ENCODE results near the gene SMARCD1. TPM values are rescaled to one million over a fixed set of nuclear protein-coding genes. Genes with fewer than 3 reads are reported as not detected.

The SMARCD1 gene
- polyA plus RNA-seq, 3 donors, result 184 to 205 (median 190) TPM

DNA sequence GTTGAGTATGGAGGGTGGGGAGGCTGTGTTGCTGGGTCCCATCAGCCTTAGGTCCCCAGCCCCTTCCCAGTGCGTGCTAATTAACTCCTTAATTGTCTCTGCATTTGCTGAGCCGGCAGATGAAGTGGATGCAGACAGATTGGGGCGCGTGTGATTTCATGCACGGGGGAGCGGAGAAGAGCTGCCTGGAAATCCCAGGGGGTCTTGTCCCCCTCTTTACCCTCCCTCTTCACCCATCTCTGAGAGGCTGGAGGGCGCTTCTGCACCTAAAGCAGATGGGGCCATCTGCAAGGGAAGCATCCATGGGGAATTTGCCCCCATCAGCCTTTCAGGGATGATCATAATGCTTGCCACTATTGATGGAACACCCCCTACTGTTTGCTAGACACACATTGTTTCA is 32.2 kb upstream of the SMARCD1 start:
- no peak for DNase-seq

DNA sequence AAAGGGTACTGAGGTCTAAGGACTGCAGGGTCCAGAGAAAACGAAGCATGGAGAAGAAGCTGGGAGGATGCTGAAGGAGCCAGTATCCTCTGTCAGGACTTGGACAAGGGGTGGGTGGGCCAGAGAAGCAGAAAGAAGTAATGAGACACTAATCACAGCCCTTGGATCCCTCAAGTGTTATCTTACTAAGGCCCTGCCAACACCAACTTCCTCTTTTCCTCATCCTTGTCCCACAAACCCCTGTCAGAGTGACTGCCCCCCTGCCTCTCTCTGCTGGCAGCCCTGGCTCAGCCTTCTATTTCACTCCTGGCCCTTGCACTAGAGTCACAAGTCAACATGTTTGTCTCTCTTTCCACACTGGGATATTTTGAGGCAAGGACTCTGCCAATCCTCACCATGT is 31.6 kb upstream of the SMARCD1 start:
- no peak for DNase-seq

DNA sequence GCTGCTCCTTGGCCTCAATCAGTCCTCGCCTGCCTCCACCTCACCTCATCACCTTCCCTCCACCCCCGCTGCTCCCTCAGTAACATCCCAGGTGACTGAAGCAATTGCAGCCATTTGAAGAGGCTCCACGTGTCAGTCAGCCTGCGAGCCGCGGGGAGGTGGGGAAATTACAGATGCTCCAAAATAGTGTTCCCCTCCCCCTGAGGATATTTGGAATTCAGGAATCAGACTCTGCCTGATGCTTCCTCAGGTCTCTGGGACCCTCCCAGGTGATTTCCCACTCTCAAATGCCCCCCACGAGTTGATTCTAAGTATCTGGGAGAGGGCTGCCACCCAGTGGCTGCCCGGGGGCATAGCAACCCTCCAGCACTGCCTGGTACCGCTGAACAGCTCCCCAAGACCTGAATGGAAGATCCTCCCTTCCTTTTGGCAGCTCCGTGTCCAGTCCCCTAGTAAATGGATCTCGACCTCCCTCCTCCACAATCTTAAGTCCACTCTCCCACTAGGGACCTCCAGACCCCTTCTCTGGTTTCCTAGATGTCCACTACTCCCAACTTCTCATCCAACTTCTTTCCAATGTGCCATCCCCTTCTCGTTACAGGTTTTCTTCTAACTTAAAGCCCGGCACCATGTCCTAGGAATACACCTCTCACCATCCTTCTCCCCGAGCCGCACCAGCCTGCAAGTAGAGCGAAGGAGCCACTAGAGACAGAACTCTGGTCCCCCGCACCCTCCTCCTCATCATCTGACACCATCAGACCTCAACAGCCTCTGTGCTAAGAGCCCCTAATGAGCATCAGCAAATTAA is 29.1 kb upstream of the SMARCD1 start:
- no peak for DNase-seq

DNA sequence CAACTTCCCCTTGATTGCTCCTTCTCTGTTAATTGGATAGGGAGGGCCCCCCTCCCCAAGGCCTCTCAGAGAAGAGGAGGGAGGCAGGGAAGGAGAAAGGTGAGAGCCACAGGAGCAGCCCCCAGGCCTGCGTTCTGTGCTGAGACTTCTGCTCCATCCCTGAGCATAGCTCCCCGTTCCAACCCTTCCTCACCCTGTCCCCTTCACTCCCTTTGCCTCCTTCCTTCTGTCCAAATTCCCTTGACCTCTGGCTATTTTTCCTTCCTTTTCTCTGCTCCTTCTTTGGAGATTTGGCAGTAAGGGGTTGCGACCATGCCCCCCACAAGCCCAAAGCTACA is 28.5 kb upstream of the SMARCD1 start:
- no peak for DNase-seq

DNA sequence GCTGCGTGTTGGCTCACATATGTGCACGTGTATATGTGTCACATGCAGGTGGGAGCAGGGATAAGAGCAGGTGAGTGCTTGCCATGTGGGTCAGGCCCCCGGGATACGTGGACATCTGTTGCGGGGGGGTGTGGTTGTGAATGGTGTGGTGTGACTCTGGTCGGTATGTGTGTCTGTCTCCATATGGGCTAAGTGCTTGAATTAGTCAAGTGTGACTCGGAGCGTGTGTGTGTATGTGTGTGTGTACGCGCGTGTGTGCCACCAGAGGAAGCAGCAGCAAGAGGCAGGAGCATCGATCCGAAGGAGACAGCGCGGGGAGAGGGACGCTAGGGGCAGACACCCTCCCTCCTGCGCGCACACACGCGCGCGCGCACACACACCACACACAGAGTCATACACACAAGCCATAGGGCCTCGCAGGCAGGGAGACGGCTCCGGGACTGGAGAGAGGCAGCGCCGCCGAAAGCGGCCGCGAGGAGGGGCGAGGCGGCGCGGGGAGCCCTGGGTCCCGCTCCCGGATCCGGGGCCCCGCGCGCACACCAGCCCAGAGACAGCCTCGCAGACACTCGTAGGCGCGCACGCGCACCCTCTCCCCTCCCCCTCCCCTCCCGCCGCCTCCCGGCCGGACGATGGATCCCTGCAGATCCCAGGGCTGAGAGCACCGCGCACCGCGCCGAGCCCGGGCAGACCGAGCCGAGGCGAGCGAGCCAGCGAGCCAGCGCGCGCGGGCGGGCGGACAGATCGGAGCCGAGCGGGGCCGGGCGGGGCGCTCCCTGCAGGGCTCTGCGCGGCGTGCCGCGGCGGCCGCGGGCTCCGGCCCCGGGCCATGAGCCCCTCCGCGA is 27.9 kb upstream of the SMARCD1 start, which contains the start of gene ASIC1:
Gene ASIC1 (plus strand): TSS at position 597 of the 842 bp plus-strand sequence. CDS start 1,171 bp downstream, outside the sequence.
- peak; percentile 57 for DNase-seq

DNA sequence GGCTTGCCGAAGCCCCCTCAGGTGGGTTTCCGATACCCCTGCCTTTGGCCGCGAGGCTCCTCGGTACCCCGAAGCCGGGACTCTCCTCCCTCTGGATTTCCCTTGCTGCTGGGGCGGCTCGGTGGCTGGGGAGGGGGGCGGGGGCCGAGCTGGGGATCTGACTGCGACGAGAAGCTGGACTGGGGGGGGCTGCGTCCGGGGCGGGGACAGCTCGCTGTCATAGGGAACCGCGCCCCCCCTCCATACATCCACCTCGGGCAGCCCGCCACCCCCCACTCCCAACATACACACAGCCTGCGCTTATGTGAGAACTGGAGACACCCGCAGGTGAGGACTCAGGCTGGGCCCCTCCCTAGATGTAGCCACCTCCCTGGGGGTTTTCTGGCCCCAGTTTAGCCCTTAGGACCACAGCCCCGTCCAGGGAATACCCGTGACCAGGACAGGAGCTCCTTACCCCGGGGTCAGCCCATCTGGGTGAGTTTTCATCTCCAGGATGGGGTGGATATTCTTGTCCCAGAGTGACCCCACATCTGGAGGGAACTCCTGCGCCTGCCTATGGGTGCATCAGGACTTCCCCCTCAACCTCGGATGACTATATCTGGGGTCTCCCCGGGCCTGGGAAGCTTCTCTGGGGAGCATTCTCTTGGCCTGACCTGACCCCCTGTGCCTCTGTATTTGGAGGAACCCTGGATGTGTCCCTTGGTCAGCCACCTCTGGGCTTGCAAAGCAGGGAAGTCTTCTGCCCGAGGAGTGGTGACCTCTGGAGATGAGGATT is 27.1 kb upstream of the SMARCD1 start:
- DNase-seq, result no peak

DNA sequence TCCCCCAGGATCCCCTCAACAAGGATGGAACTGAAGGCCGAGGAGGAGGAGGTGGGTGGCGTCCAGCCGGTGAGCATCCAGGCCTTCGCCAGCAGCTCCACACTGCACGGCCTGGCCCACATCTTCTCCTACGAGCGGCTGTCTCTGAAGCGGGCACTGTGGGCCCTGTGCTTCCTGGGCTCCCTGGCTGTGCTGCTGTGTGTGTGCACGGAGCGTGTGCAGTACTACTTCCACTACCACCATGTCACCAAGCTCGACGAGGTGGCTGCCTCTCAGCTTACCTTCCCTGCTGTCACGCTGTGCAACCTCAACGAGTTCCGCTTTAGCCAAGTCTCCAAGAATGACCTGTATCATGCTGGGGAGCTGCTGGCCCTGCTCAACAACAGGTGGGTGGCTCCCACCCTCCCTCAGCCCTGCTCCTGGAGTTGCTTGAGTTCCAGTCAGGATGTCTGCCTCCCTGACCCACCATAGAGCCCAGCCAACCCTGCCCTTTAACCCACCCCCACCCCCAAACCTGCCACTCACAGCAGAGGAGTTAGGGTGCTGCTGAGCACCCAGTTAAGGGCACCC is 26.3 kb upstream of the SMARCD1 start:
- DNase-seq, result no peak

DNA sequence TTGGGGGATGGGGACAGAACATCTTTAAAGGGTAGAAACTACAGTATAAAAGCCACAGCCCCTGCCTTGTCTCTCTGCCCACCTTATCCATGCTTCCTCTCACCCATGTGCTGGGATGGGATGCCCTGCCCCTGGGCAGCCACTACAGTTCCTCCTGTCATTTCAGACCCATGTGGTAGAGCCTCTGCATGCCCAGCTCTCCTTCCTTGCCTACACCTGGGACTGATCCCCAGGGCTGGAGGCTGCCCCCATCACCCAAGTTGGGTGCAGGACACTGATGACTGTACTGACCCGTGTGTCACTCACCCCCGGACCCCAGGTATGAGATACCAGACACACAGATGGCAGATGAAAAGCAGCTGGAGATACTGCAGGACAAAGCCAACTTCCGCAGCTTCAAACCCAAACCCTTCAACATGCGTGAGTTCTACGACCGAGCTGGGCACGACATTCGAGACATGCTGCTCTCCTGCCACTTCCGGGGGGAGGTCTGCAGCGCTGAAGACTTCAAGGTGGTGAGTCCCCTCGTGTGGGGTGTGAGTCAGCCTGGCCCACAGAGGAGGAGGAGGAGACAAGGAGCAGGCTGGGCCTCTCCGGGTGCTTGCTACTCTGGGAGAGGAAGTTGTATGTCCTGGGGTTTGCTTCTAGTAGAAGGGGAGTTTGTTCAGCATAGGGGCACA is 25.6 kb upstream of the SMARCD1 start:
- no peak for DNase-seq

DNA sequence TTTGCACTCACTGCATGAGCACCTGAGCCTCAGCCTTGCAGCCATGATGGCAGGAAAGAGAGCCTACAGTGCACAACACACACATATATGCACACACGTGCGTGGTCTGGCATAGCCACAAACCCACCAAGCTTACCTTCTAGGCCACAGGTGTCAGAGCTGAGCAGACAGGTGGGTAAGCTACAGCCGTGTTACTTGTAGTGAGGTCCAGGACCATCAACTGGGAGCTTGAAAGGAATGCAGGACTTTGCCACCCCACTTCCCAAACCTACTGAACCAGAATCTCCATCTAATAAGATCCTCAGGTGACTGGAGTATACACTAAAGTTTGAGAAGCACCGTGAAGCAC is 25.0 kb upstream of the SMARCD1 start:
- DNase-seq, result no peak

DNA sequence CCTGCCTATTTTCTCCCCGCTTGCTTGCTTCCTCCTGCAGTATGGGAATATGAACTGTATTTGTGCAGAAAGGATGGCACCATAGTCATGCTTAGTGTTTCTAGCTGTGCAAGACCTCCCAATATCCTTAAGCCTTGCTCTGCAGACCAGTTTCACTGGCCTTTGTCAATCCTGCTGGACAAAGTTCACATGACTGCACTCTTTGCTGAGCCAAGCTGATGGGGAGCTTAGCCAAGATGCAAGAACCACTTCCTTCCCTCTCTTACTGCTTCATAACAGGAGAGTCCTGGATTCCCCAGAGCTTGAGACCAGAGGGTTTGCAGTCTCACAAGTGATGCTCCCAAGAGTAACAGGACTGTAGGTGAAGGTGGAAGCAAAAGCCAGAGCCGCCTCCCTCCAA is 24.0 kb upstream of the SMARCD1 start:
- DNase-seq, result no peak

DNA sequence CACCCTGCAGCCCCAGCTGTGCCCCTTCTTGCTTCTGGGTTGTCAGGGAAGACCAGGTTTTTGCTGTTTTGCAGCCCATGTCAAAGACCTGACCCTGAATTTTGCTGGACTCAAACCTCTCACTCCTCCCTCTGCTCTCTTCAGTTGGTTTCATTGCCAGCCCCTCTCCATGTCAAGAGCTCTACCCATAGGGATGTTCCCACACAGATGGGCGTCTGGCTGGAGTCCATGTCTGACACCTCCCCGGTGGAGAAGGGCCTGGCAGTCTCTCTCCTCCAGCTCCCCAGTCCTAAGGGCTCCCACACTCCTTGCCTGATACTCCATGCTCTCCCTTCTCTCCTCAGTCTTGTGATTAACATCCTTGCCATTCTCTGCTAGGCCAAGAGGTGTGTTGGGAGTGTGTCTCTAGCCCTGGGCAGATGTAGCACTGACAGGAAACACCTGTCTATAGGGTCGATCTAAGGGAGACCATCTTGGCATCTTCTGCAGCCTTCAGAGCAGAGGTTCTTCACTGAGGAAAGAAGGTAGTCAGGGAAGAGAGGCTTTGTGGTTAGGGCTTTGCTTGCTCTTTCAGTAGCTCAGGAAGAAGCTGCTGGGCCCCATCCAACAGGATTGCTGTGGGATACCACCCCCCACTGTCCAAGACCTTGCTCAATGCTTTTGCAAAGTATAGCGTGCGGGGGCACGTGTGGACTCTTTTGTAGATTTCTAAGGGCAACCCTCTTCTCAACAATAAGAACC is 23.0 kb upstream of the SMARCD1 start:
- DNase-seq, result no peak

DNA sequence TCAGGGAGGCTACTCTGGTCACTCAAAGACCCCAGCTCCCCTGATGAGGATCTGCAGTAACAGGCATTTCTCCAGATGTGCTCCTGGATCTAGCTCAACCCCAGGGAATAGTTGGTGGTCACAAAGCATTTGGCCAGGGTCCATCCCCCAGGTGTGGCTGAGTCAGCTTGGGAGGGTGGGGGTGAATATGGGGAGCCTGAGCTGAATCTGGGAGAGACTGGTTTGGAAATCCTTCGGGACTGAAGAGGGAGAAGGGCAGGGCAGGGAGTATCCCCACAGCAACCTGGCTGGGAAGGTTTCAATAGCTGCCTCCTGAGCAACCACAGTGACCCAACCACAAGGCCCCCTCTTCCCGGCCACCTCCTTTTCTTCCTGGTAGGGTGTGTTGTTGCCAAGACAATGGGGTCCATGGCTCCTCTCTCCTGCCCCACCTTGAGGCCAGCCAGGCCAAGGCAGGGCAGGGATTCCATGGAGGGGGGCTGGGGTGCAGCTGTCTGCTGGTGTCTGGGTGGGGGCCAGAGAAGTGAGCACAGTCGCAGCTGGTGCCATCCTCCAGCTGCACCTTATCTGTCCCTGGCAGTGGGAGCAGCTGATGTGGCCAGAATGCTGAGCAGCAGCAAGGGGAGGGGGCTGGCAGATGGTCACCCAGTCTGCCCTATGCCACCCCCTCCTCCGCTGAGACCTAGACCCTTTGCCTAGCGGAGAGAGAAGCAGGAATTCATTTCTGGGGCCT is 22.2 kb upstream of the SMARCD1 start:
- no peak for DNase-seq

DNA sequence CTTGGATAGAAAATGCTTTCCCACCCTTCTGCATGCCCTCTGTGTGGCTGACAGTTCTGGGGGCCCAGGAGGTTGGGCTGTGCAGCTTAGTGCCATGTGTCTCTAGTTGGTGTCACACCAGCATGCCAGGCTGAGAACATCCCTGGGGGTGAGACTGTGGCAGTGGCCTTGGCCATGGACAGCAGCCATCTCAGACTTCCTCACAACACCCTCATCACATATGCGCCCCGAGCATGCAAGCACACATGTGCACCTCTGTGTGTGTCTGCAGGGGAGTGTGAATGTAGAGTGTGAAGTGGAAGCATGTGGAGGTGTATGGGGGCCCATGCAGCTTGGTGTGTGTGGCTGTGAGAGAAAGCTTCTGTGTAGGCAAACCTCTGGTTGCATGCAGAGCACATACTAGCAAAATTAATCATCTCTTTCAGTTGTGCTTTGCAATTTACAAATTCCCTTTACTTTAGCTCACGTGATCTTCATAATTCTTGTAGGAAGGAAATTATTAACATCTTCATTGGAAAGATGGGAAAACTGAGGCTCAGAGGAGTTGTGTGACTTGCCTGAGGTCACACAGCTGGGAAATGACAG is 19.3 kb upstream of the SMARCD1 start:
- no peak for DNase-seq

DNA sequence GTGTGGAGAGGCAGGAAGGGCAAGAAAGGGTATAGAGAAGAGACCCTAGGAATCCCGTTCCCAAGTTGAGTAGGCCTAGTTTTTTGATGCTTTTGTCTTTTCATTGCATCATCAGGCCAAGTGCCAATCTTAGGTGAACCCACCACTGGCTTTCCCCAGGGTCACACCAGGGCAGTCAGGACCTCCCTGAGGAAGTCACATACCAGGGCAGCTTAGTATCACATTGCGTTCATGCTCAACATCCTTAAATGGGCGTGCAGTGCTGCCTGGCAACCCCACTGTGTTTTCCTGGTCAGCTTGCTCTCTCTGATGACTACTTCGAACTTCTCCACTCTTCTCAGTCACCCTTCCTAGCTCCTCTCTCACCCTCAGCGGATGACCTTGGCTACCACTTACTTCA is 18.7 kb upstream of the SMARCD1 start:
- DNase-seq, result no peak

DNA sequence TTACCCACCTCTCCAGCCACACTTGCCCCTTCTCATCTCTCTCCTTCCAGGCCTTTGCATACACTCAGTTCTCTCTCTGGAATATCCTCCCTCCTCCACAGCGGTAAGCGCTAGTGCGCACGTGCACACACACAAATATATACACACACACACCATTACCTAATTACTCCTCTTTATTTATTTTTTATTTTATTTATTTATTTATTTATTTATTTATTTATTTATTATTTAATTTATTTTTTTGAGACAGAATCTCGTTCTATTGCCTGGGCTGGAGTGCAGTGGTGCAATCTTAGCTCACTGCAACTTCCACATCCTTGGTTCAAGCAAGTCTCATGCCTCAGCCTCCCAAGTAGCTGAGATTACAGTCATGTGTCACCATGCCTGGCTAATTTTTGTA is 16.1 kb upstream of the SMARCD1 start:
- no peak for DNase-seq

DNA sequence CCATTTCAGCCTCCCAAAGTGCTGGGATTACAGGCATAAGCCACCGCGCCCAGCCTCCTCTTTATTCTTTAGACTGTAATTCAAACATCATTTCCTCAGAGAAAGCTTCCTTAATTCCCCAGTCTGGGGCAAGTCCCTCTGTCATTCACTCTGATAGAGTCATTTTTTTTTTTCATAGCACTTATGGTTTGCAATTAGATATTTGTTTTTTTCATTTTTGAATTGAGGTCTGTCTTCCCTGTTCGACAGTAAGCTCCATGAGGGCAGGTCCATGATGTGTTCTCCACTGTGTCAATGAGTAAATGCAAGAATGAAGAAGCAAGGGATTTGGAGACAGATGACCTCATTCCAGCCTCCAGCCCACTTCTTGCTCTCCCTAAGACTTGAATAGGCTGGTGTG is 15.6 kb upstream of the SMARCD1 start:
- DNase-seq, result no peak

DNA sequence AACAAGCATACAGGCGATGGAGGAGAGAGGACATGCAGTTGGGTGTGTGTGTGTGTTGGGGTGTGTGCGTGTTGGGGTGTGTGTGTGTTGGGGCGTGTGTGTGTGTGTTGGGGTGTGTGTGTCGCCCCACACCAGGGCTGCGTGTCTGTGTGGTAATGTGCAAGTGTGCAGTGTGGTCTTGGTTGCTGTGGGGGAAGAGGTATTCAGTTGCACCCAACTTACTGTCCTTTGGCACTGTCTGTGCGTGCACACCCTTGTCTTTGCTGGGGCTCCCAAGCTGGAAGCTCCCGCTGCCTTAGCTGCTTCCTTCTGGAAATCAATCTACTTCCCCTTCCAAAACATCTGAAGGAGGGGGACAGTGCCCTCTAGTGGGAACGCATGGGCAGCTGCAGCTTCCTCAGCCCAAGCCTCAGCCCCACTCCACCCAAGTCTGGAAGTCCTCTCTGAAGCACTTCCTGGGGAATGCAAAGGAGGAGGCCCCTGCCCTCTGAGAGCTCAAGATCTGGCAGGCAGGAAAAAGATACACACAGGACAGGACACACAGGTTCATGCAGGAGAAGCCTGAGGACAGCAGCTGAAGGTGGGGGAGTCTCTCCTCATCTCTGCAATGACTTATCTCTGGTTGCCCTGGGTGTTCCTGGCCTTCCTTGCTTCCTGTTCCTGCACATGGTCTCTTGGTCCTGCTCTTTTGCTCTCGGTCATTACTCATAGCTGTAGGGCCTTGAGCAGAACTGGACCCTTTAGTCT is 14.7 kb upstream of the SMARCD1 start:
- DNase-seq, result peak; percentile 79

DNA sequence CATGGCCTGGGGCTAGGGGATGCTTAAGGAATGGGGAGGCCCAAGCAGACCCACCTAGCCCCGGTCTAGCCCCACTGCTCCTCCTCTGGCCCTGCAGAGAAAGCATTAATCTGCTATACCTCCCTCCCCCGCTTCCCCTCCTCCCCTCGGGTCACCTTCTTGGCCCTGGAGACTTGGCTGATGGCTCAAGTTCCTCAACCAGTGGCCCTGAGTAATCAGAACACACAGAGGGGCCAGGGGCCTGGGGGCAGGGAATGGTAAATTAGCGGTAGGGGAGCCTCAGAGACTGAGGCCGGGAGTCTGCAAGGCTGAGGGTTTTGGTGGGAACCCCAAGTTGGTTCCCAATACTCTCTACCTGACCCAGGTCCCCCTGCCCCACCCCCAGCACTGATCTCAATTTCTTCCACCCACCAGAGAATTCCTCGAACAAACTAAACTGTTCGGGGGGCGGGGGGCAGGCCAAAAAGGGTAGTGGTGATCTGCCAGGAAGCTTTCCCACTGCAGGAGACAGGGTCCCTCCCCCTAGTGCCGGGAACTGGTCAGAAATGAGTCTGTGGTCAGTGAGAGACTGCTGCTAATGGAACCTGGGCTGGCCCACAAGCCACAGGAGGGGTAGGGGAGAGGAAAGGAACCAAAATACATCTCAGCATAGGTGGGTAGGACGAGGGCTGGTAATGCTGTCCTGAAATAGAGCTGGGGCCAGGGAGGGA is 12.8 kb upstream of the SMARCD1 start:
- DNase-seq, result no peak

Measured in renal pelvis (tissue), 4 donors.